Heart right ventricle (tissue), 16 donors: Measurements from ENCODE around the gene EIPR1. TPM values are rescaled to one million over a fixed set of nuclear protein-coding genes. Genes with fewer than 3 reads are reported as not detected.

ENCODE experiments used
- ATAC-seq, 8 donors: fragments of 200-7000 bp; cut with Tn5 transposase; one replicate each; pipeline ENCODE4 v1.9.1; 2020; ENCODE audit warnings: mild to moderate bottlenecking in 8 of 8, moderate library complexity in 8 of 8, moderate number of reproducible peaks in 1 of 8
- DNase-seq, 2 donors: peaks; one replicate each; pipeline ENCODE4 v3.0.0-alpha.2; 2020
- H3K27ac ChIP-seq, 10 donors: fragments of 200-600 bp; sonication (generic) in 2 of 10; one replicate each; pipeline versions ENCODE4 v1.5.0 to v1.8.0; 2020 to 2022; ENCODE audit warnings: mild to moderate bottlenecking in 3 of 10
- H3K27me3 ChIP-seq, 7 donors: fragments of 200-600 bp; one replicate each; pipeline ENCODE4 v1.8.0; 2021 to 2022; ENCODE audit warnings: mild to moderate bottlenecking in 2 of 7
- H3K36me3 ChIP-seq, 9 donors: fragments of 200-600 bp; sonication (generic) in 1 of 9; one replicate each; pipeline versions ENCODE4 v1.5.0 to v1.8.0; 2020 to 2022; ENCODE audit warnings: mild to moderate bottlenecking in 2 of 9
- H3K4me1 ChIP-seq, 9 donors: fragments of 200-600 bp; sonication (generic) in 1 of 9; one replicate each; pipeline versions ENCODE4 v1.5.0 to v1.8.0; 2020 to 2022; ENCODE audit warnings: mild to moderate bottlenecking in 4 of 9
- H3K4me3 ChIP-seq, 10 donors: fragments of 200-600 bp; sonication (generic) in 2 of 10; one replicate each; pipeline versions ENCODE4 v1.5.0 to v1.8.0; 2020 to 2022; ENCODE audit warnings: mild to moderate bottlenecking in 7 of 10, moderate library complexity in 2 of 10
- H3K9me3 ChIP-seq, 11 donors: fragments of 200-600 bp in 10 of 11; sonication (generic) in 2 of 11; one replicate each; pipeline versions ENCODE4 v1.5.0 to v1.8.0; 2013 to 2022; ENCODE audit warnings: mild to moderate bottlenecking in 2 of 11, control low read depth in 1 of 11, moderate library complexity in 1 of 11
- WGBS, 2 donors: extraction: QIAGEN DNeasy Blood & Tissue Kit; methylation state at CpG; one replicate each; pipeline ENCODE4 v1.1.7; 2013; ENCODE audit warnings: inconsistent platforms in 1 of 2; 5-methylcytosine and 5-hydroxymethylcytosine counted together
- intact Hi-C, 10 donors: fragments of 100-400 bp; cut with DNase I; formaldehyde crosslinking; loops; one replicate each; pipeline versions ENCODE4 v1.11.1 to v1.14.2; 2022
- polyA plus RNA-seq, 2 donors: library from polyadenylated mRNA; stranded (reverse); fragments of 200-250 nt; gene quantifications; one replicate each; pipeline ENCODE4 v1.2.3, GENCODE V29; 2013
- total RNA-seq, 10 donors: library from RNA; stranded (reverse); fragmentation: NEBNext Ultra II Directional in 3 of 10; extraction: Animal tissue kit (Norgen Biotek cat#: 25700) in 3 of 10; gene quantifications; one replicate each; pipeline versions ENCODE4 v1.2.1 to v1.2.4, GENCODE V29; 2021 to 2023
- TF ChIP-seq, protein P1 (sequence below), 9 donors: fragments of 200-600 bp; sonication (generic) in 2 of 9; IDR thresholded peaks; one replicate each; pipeline versions ENCODE4 v1.5.0 to v1.8.0; 2021 to 2022; ENCODE audit warnings: antibody characterized with exemption in 9 of 9, mild to moderate bottlenecking in 5 of 9, moderate library complexity in 1 of 9
- donor health status: Arrhythmogenic right ventricular cardiomyopathy.
- donor health status: ischemic (EF 13 %, LVEDD 7.1; RV severe dilation, severe dysfunction).
- donor health status: healthy with polysubstance abuse.
- donor health status: DM: no; HTN: yes; CAD: no.
- donor health status: DM: no; HTN: no; CAD: no.
- donor health status: ischemic (EF 25% LVEDD 6.9; RV normal size, moderate dysfunction).
- donor health status: ischemic (EF 25% LVEDD 5.7; RV mildly dilated, moderate dysfunction).
- donor health status: healthy.
- donor health status: DM: yes; HTN: yes; CAD: no.
- donor health status: Ischemic cardiomyopathy.
- donor health status: ischemic (EF 35%, LVEDD 5.7; RV mildly dilated, moderate dysfunction).
- donor health status: nonischemic (EF 11% LVEDD 7.7; RV severe dilation, severe dysfunction).
- donor health status: DM: yes; HTN: yes; CAD: no.
- donor health status: PGD.
- donor health status: ischemic (EF 29% LVEDD 5.4; RV normal size, mild dysfunction).
- donor health status: nonischemic (EF 23%, LVEDD 6.1; RV moderate dilation, normal function).

Gene EIPR1
- total and polyA plus RNA-seq, 12 donors, result 6.8 to 22.3 (median 12.0) TPM

DNA sequence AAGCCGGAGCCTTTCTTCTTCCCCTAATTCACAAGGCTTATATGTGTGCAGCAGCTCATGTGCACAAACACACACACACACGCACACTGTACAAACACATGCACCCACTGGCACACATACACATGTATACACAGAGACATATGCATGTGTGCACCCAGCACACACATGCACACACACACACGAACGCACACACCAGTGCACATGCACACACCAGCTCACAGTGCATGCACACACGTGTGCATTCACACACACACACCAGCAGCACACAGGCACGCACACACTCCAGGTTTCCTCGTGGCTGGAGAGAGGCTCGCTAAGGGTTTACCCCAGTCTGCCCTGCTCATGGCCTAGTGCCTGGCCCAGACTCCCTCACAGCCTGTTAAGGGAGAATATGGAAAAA, 234.0 kb downstream of the EIPR1 start:
- no peaks in the 10 kb centered on the region for H3K4me1 ChIP-seq
- no peak overlapping the region for H3K4me3 ChIP-seq
- DNase-seq (no peak), ATAC-seq (no peak)
- H3K9me3 ChIP-seq, result no peaks in the 10 kb centered on the region
- intact Hi-C loops, result no loop called here
- TF ChIP-seq, protein P1, sequence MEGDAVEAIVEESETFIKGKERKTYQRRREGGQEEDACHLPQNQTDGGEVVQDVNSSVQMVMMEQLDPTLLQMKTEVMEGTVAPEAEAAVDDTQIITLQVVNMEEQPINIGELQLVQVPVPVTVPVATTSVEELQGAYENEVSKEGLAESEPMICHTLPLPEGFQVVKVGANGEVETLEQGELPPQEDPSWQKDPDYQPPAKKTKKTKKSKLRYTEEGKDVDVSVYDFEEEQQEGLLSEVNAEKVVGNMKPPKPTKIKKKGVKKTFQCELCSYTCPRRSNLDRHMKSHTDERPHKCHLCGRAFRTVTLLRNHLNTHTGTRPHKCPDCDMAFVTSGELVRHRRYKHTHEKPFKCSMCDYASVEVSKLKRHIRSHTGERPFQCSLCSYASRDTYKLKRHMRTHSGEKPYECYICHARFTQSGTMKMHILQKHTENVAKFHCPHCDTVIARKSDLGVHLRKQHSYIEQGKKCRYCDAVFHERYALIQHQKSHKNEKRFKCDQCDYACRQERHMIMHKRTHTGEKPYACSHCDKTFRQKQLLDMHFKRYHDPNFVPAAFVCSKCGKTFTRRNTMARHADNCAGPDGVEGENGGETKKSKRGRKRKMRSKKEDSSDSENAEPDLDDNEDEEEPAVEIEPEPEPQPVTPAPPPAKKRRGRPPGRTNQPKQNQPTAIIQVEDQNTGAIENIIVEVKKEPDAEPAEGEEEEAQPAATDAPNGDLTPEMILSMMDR (IDR thresholded peaks at IDR 0.05), result no peak
- 76 to 82% methylated on average over 8 of the region's 8 CpGs for WGBS, 2 donors
- H3K36me3 ChIP-seq, result no peaks in the 10 kb centered on the region
- no peaks in the 10 kb centered on the region for H3K27me3 ChIP-seq
- H3K27ac ChIP-seq, result no peak overlapping the region

DNA sequence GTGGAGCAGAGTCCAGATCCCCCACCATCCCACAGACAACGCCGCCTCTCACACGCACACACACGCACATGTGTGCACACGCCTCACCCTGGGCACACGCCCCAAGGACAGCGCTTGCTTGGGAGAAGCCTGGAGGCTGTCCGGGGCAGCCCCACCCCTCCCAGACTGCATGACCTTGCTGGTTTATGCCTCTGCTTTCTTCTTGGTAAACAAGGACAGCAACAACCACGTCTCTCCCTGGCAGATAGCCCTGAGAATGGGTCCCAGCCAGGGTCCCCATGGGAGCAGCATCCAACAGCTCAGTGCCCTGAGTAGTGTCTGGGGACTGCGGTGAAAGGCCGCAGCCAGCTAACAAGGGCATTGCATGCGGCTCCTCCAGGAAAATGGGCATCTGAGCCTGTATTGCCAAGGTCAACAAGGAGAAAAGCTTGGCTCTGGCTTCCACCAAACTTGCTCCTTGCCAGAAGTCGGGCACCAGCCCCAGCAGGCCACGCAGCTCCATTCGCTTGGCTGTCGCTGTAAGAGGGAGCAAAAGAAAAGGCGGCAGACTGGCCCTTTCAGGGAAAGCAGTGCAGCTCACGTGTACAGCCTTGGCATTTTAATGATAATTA, 234.6 kb downstream of the EIPR1 start:
- Histone ChIP-seq H3K27ac (no peak overlapping the region), H3K4me3 (no peak overlapping the region), H3K4me1 (no peaks in the 10 kb centered on the region), H3K36me3 (no peaks in the 10 kb centered on the region), H3K9me3 (no peaks in the 10 kb centered on the region), H3K27me3 (no peaks in the 10 kb centered on the region)
- 85 to 90% methylated on average over 18 of the region's 18 CpGs for WGBS, 2 donors
- intact Hi-C loops, result no loop called here
- peak in 1 of 8 donors; percentile 28 for ATAC-seq
- TF ChIP-seq, protein P1 (IDR thresholded peaks at IDR 0.05), result no peak
- no peak for DNase-seq

DNA sequence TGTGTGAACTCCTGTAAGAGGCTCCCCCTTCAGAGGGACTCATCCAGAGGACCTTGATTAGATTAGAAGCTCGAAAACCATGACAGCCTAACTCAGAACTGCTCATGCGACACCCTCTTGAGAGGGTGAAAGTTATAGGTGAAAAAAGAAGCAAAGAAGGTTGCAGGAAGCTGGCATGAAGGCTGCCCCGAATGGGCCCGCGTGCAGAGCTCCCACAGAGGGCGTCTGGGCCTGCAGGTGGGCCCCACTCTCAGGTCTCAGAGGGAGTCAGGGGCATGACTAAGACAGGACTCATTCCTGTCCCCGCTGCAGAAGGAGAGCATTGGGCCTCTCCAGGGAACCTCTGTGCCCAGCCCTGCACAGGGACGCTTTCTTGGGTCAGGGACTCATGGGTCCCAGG, 235.4 kb downstream of the EIPR1 start:
- no peak for ATAC-seq
- Histone ChIP-seq H3K4me3 (no peak overlapping the region), H3K4me1 (no peaks in the 10 kb centered on the region), H3K9me3 (no peaks in the 10 kb centered on the region), H3K27me3 (no peaks in the 10 kb centered on the region), H3K27ac (no peak overlapping the region), H3K36me3 (no peaks in the 10 kb centered on the region)
- 83 to 90% methylated on average over 8 of the region's 8 CpGs for WGBS, 2 donors
- no peak for DNase-seq
- intact Hi-C loops, result no loop called here
- TF ChIP-seq, protein P1 (IDR thresholded peaks at IDR 0.05), result no peak

DNA sequence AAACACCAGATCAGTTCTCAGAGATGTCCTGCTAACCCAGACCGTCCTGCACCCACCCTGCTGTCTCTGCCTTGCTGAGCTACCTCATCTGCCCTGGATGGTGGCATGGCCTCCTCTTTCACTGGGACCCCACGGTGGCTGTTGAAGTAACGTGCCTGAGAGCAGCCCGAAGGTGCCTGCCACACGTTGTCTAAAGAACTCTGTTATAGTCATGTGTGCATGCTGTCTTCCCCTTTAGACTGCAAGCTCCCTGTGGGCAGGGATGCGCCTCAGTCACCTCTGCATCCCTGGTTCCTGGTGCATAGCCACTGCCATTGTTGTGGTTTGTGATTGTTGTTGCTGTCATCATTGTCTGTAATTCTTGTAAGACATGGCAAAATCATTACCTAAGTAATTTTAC, 235.9 kb downstream of the EIPR1 start:
- H3K27me3 ChIP-seq, result no peaks in the 10 kb centered on the region
- ATAC-seq (no peak), DNase-seq (no peak)
- H3K9me3 ChIP-seq, result no peaks in the 10 kb centered on the region
- intact Hi-C loops, result no loop called here
- H3K36me3 ChIP-seq, result no peaks in the 10 kb centered on the region
- TF ChIP-seq, protein P1 (IDR thresholded peaks at IDR 0.05), result no peak
- H3K27ac ChIP-seq, result no peak overlapping the region
- no peaks in the 10 kb centered on the region for H3K4me1 ChIP-seq
- WGBS, 2 donors, result 93 to 94% methylated on average over 6 of the region's 6 CpGs
- H3K4me3 ChIP-seq, result no peak overlapping the region
